ENCODE results near the gene PCED1B.

- TF ChIP-seq CTCF (IDR thresholded peaks at IDR 0.05): no peak
- TF ChIP-seq POLR2AphosphoS5 (IDR thresholded peaks at IDR 0.05): no peak
- TF ChIP-seq POLR2A (IDR thresholded peaks at IDR 0.05): no peak
Observed at GRCh38 chr12:47178014-47178413, 98.6 kb downstream of the PCED1B start.
